Nephron progenitor cell (in vitro differentiated cells): ENCODE measurements around the gene CDC42EP1.
"Not testable (repeated sequence)": the region's sequence is repeated elsewhere in the genome, so short reads cannot be mapped to it uniquely, and the experiment has no call there.

Experiments
- DNase-seq: peaks from one replicate; pipeline ENCODE4 v3.0.0; 2021
- H3K27ac Mint-ChIP-seq: 2 replicates; pipeline ENCODE4 v1.8.0; 2021; ENCODE audit warnings: mild to moderate bottlenecking, moderate library complexity, mixed read lengths
- H3K27me3 Mint-ChIP-seq: 2 replicates; pipeline ENCODE4 v1.8.0; 2021; ENCODE audit warnings: mild to moderate bottlenecking, low read depth, mixed read lengths; ENCODE audit not compliant: poor library complexity
- H3K36me3 Mint-ChIP-seq: 2 replicates; pipeline ENCODE4 v1.8.0; 2021; ENCODE audit warnings: low read depth, mixed read lengths
- H3K4me1 Mint-ChIP-seq: 2 replicates; pipeline ENCODE4 v1.8.0; 2021; ENCODE audit warnings: mixed read lengths
- H3K4me3 Mint-ChIP-seq: 2 replicates; pipeline ENCODE4 v1.8.0; 2021; ENCODE audit warnings: mild to moderate bottlenecking, moderate library complexity, mixed read lengths
- H3K9me3 Mint-ChIP-seq: 2 replicates; pipeline ENCODE4 v1.8.0; 2021; ENCODE audit warnings: mild to moderate bottlenecking, moderate library complexity, mixed read lengths
- TF ChIP-seq, protein P1 (sequence below): fragments of 200-600 bp; sonication (generic); IDR thresholded peaks from 2 replicates; pipeline ENCODE4 v1.5.0; 2021; ENCODE audit warnings: antibody characterized with exemption

CDC42EP1 gene

DNA sequence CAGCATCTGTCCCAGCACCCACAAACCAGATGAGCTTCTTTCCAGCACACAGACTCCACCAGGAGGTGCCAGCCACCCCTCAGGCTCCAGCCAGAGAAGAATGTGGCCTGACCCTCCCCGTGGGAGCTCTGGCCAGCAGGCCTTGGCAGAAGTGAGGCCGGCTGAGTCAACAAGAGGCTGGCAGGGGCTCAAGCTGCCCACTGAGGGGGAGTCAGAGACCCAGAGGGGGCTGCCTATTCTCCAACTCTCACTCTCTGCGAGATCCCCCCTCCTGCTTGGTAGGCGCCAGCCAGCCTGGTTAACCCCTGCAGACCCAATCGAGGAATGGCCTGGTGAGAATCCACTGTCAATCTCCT lies 10.6 kb upstream of the CDC42EP1 start:
- Mint-ChIP-seq H3K9me3 (no peaks in the 10 kb centered on the region), H3K36me3 (no peaks in the 10 kb centered on the region), H3K4me1 (peaks cover 79% of the 10 kb centered on the region), H3K27me3 (peaks cover 4% of the 10 kb centered on the region), H3K4me3 (peak overlapping the region; percentile 20), H3K27ac (peak overlapping the region; percentile 91)
- TF ChIP-seq, protein P1, sequence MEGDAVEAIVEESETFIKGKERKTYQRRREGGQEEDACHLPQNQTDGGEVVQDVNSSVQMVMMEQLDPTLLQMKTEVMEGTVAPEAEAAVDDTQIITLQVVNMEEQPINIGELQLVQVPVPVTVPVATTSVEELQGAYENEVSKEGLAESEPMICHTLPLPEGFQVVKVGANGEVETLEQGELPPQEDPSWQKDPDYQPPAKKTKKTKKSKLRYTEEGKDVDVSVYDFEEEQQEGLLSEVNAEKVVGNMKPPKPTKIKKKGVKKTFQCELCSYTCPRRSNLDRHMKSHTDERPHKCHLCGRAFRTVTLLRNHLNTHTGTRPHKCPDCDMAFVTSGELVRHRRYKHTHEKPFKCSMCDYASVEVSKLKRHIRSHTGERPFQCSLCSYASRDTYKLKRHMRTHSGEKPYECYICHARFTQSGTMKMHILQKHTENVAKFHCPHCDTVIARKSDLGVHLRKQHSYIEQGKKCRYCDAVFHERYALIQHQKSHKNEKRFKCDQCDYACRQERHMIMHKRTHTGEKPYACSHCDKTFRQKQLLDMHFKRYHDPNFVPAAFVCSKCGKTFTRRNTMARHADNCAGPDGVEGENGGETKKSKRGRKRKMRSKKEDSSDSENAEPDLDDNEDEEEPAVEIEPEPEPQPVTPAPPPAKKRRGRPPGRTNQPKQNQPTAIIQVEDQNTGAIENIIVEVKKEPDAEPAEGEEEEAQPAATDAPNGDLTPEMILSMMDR, result no peak
- no peak for DNase-seq

DNA sequence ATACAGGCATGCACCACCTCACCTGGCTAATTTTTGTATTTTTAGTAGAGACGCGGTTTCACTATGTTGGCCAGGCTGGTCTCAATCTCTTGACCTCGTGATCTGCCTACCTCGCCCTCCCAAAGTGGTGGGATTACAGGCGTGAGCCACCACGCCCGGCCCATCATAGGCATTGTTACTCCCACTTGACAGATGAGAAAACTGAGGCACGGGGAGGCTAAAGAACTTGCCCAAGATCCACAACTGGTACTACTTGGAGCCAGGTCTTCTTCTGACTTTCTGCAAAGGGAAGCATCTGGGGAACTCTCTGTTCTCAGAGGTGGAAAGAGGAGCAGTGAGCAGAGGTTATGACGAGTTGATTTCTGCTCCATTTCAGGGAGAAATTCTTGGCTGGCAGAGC lies 9.4 kb upstream of the CDC42EP1 start:
- not testable (repeated sequence) for H3K27me3 Mint-ChIP-seq, H3K36me3 Mint-ChIP-seq, H3K9me3 Mint-ChIP-seq, DNase-seq, H3K4me3 Mint-ChIP-seq, H3K27ac Mint-ChIP-seq
- H3K4me1 Mint-ChIP-seq, result peaks cover 75% of the 10 kb centered on the region

DNA sequence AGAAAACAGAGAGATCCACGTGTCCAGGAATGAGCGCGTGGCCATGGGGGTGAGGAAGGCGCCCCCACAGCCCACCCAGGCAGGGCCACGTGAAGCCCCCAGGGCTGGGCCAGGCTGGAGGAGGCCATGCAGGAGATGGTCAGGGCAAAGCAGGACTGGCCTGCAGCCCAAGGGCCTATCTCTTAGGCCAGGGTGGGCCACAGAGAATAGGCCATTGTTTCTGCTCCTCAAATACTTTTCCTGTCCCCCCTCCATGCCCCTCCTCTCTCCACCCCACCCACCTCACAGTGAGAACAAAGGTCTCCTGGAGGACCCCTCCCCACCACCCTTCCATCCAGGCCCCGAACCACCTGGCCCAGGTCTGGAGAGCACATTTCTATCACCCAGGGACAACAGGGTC lies 8.3 kb upstream of the CDC42EP1 start:
- H3K27ac Mint-ChIP-seq, result peak overlapping the region; percentile 92
- H3K4me3 Mint-ChIP-seq, result peak overlapping the region; percentile 45
- no peaks in the 10 kb centered on the region for H3K36me3 Mint-ChIP-seq
- H3K27me3 Mint-ChIP-seq, result no peaks in the 10 kb centered on the region
- TF ChIP-seq, protein P1, result no peak
- no peaks in the 10 kb centered on the region for H3K9me3 Mint-ChIP-seq
- H3K4me1 Mint-ChIP-seq, result peaks cover 76% of the 10 kb centered on the region
- no peak for DNase-seq

DNA sequence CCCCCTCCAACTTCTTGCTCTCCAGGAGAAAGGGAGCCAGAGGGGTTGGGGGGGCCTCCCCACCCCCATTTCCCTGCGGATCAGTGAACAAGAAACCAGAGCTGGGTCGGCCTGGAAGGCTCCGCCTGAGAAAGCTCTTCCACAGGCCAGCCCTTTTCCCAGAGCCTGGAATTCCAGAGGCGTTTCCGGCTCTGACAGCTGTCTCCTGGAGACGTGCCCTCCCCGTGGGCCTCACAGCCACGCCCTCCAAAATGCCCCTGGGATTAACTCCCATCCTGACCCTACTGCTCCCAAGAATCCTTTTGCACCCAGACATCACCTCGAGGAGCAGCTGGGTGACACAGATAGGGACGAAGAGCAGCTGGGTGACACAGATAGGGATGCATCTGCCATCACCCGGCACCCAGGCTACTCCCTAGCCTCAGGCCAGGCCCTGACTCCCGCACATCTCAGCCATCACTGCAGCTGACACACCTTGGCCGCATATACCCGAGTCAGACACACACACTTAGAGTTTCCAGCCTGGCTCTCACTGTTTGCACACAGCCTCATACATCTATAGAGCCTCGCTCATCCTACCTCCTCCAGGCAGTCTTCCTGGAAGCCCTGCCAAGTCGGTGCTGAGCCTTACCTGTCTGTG lies 7.6 kb upstream of the CDC42EP1 start:
- Mint-ChIP-seq H3K36me3 (no peaks in the 10 kb centered on the region), H3K9me3 (no peaks in the 10 kb centered on the region), H3K4me1 (peaks cover 76% of the 10 kb centered on the region), H3K27ac (peak overlapping the region; percentile 92), H3K27me3 (no peaks in the 10 kb centered on the region), H3K4me3 (peak overlapping the region; percentile 32)
- TF ChIP-seq, protein P1, result no peak
- DNase-seq, result peak; percentile 67

DNA sequence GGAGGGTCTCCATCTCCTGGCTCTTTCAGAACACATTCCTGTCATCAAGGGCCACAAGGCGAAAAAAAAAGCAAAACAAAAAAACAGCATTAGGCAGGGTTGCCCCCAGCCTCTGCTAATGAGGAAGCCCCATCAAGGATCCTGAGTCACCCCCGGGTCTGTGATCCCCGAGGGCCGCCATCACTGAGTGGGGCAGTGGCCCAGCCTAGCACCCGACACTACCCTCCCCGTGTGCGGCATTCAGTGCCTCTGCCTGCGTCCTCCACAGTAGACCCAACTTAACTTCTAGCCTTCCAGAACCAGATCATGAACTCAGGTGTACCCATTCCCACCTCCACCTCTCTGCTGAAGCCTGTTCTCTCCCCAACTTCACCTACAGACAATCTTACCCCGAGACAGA lies 6.6 kb upstream of the CDC42EP1 start:
- Mint-ChIP-seq H3K27me3 (peaks cover 4% of the 10 kb centered on the region), H3K9me3 (no peaks in the 10 kb centered on the region)

DNA sequence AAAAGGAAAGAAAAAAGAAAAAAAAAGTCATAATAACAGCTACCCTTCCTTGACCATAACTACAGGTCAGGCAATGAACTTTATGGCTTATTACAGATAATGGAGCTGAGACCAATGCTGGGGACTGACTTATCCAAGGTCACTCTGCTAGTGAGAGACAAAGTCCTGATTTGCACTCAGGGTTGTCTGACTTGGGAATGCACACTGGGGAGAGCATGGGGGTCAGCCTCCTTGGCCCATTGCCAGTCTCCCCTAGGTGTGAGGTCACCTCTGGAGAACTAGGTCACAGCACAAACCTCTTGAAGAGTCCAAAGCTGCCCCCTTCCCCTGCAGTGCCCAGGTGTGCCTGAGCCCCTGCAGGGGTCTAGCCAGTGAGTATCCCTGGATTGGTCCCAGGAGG lies 5.3 kb upstream of the CDC42EP1 start:
- Mint-ChIP-seq H3K9me3 (no peaks in the 10 kb centered on the region), H3K4me3 (no peak overlapping the region), H3K27me3 (peaks cover 6% of the 10 kb centered on the region), H3K4me1 (peaks cover 75% of the 10 kb centered on the region), H3K27ac (no peak overlapping the region), H3K36me3 (no peaks in the 10 kb centered on the region)
- TF ChIP-seq, protein P1, result no peak
- DNase-seq, result no peak

More for the DNA sequence above, 6.6 kb upstream of the CDC42EP1 start:
- no peak overlapping the region for H3K27ac Mint-ChIP-seq
- no peaks in the 10 kb centered on the region for H3K36me3 Mint-ChIP-seq
- DNase-seq, result no peak
- H3K4me1 Mint-ChIP-seq, result peaks cover 78% of the 10 kb centered on the region
- peak overlapping the region; percentile 12 for H3K4me3 Mint-ChIP-seq
- TF ChIP-seq, protein P1, result no peak
